ENCODE data around the gene ST8SIA6.

ST8SIA6 gene

DNA sequence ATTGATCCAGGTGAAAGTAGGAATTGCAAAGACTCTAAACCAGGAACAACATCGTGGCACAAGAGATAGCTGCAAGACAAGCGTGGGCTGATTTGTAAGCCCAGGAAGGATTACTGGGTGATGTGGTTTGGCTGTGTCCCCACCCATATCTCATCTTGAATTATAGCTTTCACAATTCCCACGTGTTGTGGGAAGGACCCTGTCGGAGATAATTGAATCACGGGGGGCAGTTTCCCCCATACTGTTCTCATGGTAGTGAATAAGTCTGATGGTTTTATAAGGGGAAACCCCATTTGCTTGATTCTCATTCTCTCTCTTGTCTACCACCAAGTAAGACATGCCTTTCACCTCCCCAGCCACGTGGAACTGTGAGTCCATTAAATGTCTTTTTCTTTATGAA lies 59.5 kb downstream of the ST8SIA6 start:
- no peak for DNase-seq (ENCODE audit: low spot score)
- in situ Hi-C loops (cut with MboI; ENCODE audit: low pct_unique_long_range_greater_than_20kb, low sequenced_read_pairs, unreplicated experiment), result no loop called here
- TF ChIP-seq, protein P1, sequence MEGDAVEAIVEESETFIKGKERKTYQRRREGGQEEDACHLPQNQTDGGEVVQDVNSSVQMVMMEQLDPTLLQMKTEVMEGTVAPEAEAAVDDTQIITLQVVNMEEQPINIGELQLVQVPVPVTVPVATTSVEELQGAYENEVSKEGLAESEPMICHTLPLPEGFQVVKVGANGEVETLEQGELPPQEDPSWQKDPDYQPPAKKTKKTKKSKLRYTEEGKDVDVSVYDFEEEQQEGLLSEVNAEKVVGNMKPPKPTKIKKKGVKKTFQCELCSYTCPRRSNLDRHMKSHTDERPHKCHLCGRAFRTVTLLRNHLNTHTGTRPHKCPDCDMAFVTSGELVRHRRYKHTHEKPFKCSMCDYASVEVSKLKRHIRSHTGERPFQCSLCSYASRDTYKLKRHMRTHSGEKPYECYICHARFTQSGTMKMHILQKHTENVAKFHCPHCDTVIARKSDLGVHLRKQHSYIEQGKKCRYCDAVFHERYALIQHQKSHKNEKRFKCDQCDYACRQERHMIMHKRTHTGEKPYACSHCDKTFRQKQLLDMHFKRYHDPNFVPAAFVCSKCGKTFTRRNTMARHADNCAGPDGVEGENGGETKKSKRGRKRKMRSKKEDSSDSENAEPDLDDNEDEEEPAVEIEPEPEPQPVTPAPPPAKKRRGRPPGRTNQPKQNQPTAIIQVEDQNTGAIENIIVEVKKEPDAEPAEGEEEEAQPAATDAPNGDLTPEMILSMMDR (IDR thresholded peaks at IDR 0.05; ENCODE audit: extremely low read depth, insufficient read depth, missing control alignments), result no peak

DNA sequence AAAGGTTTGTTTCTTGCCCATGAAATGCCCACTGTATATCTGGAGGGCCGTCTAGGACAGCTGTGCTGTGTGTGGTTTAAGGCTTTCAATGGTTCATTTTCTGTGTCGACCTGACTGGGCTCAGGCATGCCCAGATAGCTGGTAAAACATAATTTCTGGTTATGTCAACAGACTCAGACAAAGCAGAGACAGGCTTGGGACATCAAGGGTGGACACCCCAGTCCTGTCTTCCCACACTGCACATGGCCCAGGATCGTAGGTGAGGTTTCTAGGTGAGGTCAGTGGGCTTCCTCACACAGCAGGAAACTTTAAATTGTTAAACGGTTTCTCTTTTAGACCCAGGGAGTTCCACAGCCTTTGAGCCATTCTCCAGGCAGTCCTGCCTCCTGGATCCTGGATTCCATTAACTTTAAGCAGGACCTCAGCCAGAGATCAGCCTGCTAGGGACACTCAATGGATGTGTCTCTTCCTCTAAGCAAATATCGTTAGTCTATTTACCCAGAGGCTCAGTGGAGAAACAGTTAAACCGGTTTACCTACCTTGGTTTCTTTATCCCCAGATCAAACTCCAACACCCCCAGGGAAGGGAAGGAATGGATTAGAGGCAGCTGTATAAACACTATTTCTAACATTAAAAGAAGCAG lies 66.4 kb downstream of the ST8SIA6 start:
- in situ Hi-C loops (cut with MboI; ENCODE audit: low pct_unique_long_range_greater_than_20kb, low sequenced_read_pairs, unreplicated experiment), result no loop called here
- TF ChIP-seq, protein P1 (IDR thresholded peaks at IDR 0.05; ENCODE audit: extremely low read depth, insufficient read depth, missing control alignments), result no peak
- DNase-seq (ENCODE audit: low spot score), result no peak

DNA sequence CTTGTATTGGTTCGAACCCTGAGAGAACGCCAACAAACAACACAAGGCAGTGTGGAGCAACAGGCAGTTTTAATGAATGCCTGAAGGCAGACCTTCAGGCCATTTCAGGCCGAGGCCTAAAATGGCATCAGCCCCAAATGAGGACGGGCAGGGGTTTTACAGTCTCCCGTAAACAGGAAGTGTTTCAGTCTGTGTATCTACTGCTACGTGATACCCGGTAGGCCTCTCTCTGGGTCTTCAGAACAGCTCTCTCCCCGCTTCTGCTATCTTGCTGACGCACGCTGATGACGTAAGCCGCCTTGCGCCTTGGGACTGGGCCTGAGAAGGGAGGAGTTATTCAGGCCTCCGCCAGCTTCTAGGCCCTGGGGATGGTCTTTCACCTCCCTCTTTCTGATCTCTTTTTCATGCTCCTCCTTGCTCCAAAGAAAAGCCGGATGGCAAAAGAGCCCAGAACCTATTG lies 67.7 kb downstream of the ST8SIA6 start:
- no peak for DNase-seq (ENCODE audit: low spot score)
- in situ Hi-C loops (cut with MboI; ENCODE audit: low pct_unique_long_range_greater_than_20kb, low sequenced_read_pairs, unreplicated experiment), result no loop called here
- TF ChIP-seq, protein P1 (IDR thresholded peaks at IDR 0.05; ENCODE audit: extremely low read depth, insufficient read depth, missing control alignments), result no peak

DNA sequence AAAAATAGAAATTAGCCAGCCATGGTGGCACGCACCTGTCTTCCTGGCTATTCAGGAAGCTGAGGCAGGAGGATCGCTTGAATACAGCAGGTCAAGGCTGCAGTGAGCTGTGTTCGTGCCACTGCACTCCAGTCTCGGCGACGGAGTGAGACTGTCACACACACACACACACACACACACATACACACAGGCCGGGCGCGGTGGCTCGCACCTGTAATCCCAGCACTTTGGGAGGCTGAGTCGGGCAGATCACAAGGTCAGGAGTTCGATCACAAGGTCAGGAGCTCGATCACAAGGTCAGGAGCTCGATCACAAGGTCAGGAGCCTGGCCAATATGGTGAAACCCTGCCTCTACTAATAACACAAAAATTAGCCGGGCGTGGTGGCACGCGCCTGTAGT lies 68.4 kb downstream of the ST8SIA6 start:
- DNase-seq (ENCODE audit: low spot score), result no peak
- TF ChIP-seq, protein P1 (IDR thresholded peaks at IDR 0.05; ENCODE audit: extremely low read depth, insufficient read depth, missing control alignments), result no peak
- in situ Hi-C loops (cut with MboI; ENCODE audit: low pct_unique_long_range_greater_than_20kb, low sequenced_read_pairs, unreplicated experiment), result no loop called here

DNA sequence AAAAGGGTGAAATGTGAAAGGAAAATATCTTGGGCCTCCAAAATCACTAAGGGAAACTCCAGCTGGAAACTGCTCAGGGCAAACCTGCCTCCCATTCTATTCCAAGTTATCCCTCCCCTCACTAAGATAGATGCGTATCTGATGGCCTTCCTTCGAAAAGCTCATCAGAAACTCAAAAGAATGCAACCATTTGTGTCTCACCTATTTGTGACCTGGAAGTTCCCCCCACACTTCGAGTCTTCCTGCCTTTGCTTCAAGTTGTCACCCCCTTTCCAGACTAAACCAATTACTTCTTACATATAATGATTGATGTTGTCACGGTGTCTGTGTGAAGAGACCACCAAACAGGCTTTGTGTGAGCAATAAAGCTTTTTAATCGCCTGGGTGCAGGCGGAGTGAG lies 69.3 kb downstream of the ST8SIA6 start:
- DNase-seq (ENCODE audit: low spot score), result no peak
- TF ChIP-seq, protein P1 (IDR thresholded peaks at IDR 0.05; ENCODE audit: extremely low read depth, insufficient read depth, missing control alignments), result no peak
- in situ Hi-C loops (cut with MboI; ENCODE audit: low pct_unique_long_range_greater_than_20kb, low sequenced_read_pairs, unreplicated experiment), result no loop called here

DNA sequence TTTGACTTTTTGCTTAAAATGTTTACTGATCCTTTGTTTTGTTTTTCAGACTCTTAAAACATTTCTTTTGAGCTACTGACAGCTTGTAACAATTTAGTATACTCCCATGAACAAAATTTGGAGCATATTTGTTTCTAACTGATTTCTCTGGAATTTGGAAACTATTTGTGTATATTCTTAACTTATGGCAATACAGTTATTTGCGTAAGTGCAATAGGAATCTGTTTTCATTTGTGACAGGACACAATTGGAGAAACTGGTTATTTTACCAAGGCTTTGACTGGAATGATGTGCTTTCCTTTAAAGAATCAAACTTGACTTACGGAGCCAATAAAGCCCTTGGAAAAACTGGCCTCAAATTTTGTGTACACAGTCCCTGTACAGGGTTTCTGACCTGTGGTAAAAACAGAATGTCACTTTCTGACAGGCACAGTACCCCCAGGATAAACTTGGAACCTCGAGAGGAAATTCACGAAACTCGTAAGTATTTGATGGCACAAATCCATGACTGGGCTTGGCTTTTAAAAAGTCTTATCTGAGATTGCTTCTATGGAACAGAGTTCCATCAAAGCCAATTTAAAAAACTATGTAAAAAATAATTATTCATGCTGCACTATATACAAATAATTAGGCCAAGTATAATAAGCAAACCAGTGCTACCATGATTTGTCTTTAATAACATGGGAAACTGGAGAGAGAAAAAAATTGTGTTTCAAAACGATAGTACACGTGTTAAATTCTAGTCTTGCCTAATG lies 70.4 kb downstream of the ST8SIA6 start:
- no peak for DNase-seq (ENCODE audit: low spot score)
- TF ChIP-seq, protein P1 (IDR thresholded peaks at IDR 0.05; ENCODE audit: extremely low read depth, insufficient read depth, missing control alignments), result no peak
- in situ Hi-C loops (cut with MboI; ENCODE audit: low pct_unique_long_range_greater_than_20kb, low sequenced_read_pairs, unreplicated experiment), result no loop called here
